H1 (cell line): ENCODE measurements around the gene DUOXA1. TPM values are rescaled to one million over a fixed set of nuclear protein-coding genes. Genes with fewer than 3 reads are reported as not detected.
A peak's percentile ranks its signal among the peaks of the same experiment; 100 is the strongest.

Experiments
- CTCF ChIA-PET: fragments of 300-600 bp; sonication (Branson Sonifier 250); formaldehyde crosslinking; loops from one replicate; lab custom pipeline; 2021; ENCODE audit not compliant: partially characterized antibody; lab: Charles Lee
- POLR2A ChIA-PET: fragments of 300-600 bp; sonication (Branson Sonifier 250); formaldehyde crosslinking; loops from one replicate; lab custom pipeline; 2021; ENCODE audit warnings: inconsistent platforms; ENCODE audit not compliant: partially characterized antibody; lab: Charles Lee
- DNase-seq, 2 experiments: peaks; one replicate each; pipeline versions ENCODE4 v3.0.0 to v3.0.0-alpha.2; 2010 to 2022; ENCODE audit warnings: low spot score in 2 of 2, low read depth in 1 of 2, mixed read lengths in 1 of 2
- FAIRE-seq: peaks from 2 replicates; lab custom pipeline; 2011; peaks lifted over from hg19 to GRCh38; lab: Jason Lieb, UNC
- H2AFZ ChIP-seq: 2 replicates; pipeline ENCODE4 v1.8.1; 2012; ENCODE audit warnings: low read length, inconsistent platforms
- H2AK5ac ChIP-seq: 2 replicates; pipeline ENCODE4 v1.6.1; 2013; ENCODE audit warnings: low read depth, low read length
- H2BK120ac ChIP-seq: replicated peaks from 2 replicates; pipeline ENCODE3; 2013; ENCODE audit warnings: low read depth, low read length, inconsistent platforms
- H2BK12ac ChIP-seq: 2 replicates; pipeline ENCODE4 v1.6.1; 2013; ENCODE audit warnings: low read depth, low read length
- H2BK15ac ChIP-seq: 2 replicates; pipeline ENCODE4 v1.6.1; 2013; ENCODE audit warnings: low read length
- H2BK20ac ChIP-seq: 2 replicates; pipeline ENCODE4 v1.6.1; 2013; ENCODE audit warnings: low read length
- H2BK5ac ChIP-seq: 2 replicates; pipeline ENCODE4 v1.6.1; 2013; ENCODE audit warnings: low read depth, low read length
- H3K14ac ChIP-seq: 2 replicates; pipeline ENCODE4 v1.6.1; 2013; ENCODE audit warnings: inconsistent platforms; ENCODE audit not compliant: insufficient read length
- H3K18ac ChIP-seq: 2 replicates; pipeline ENCODE4 v1.6.1; 2013; ENCODE audit warnings: low read length; ENCODE audit errors: extremely low read depth
- H3K23ac ChIP-seq: 2 replicates; pipeline ENCODE4 v1.6.1; 2013; ENCODE audit warnings: inconsistent platforms; ENCODE audit not compliant: insufficient read length
- H3K23me2 ChIP-seq: 2 replicates; pipeline ENCODE4 v1.6.1; 2013; ENCODE audit warnings: low read depth, low read length
- H3K27ac ChIP-seq: 2 replicates; pipeline ENCODE4 v1.6.1; 2011; ENCODE audit warnings: low read depth, low read length, inconsistent platforms
- H3K27me3 ChIP-seq, 4 experiments: replicated peaks in 1 of 4; 1 replicate in 1 of 4; 2 replicates in 3 of 4; pipeline versions ENCODE4 v1.6.1 to v1.8.1; 2011 to 2013; ENCODE audit warnings: low read length in 3 of 4, mild to moderate bottlenecking in 3 of 4, inconsistent platforms in 2 of 4, mixed read lengths in 2 of 4, moderate library complexity in 1 of 4; ENCODE audit not compliant: control insufficient read depth in 3 of 4, insufficient read depth in 3 of 4; ENCODE audit errors: extremely low read depth in 1 of 4
- H3K36me3 ChIP-seq, 4 experiments: 2 replicates each; pipeline versions ENCODE4 v1.6.1 to v1.8.1; 2011 to 2013; ENCODE audit warnings: mild to moderate bottlenecking in 4 of 4, low read length in 3 of 4, moderate library complexity in 2 of 4, control low read depth in 1 of 4, inconsistent platforms in 1 of 4; ENCODE audit not compliant: insufficient read depth in 4 of 4, control insufficient read depth in 2 of 4
- H3K4ac ChIP-seq: replicated peaks from 2 replicates; pipeline ENCODE3; 2013; ENCODE audit warnings: low read length, low read depth, mixed read lengths, inconsistent platforms; ENCODE audit not compliant: insufficient read length
- H3K4me1 ChIP-seq, 4 experiments: replicated peaks in 1 of 4; 1 replicate in 1 of 4; 2 replicates in 3 of 4; pipeline versions ENCODE4 v1.6.1 to v1.8.1; 2011 to 2013; ENCODE audit warnings: low read length in 3 of 4, inconsistent platforms in 2 of 4, mixed read lengths in 1 of 4; ENCODE audit not compliant: insufficient read depth in 4 of 4, control insufficient read depth in 3 of 4
- H3K4me2 ChIP-seq, 2 experiments: 2 replicates each; pipeline versions ENCODE4 v1.6.1 to v1.8.1; 2011 to 2013; ENCODE audit warnings: low read depth in 2 of 2, low read length in 2 of 2, control low read depth in 1 of 2, inconsistent platforms in 1 of 2, mild to moderate bottlenecking in 1 of 2; ENCODE audit not compliant: insufficient read depth in 1 of 2
- H3K4me3 ChIP-seq, 4 experiments: fragments of 200-600, 300-600 bp in 1 of 4; sonication (generic), shearing (Covaris generic), sonication (Bioruptor Twin) in 1 of 4; 2 replicates each; pipeline versions ENCODE4 v1.5.1 to v1.8.1; 2011 to 2016; ENCODE audit warnings: low read length in 4 of 4, low read depth in 3 of 4, control low read depth in 2 of 4, inconsistent platforms in 2 of 4, mild to moderate bottlenecking in 2 of 4, mixed read lengths in 1 of 4, moderate library complexity in 1 of 4; ENCODE audit not compliant: insufficient read depth in 2 of 4; ENCODE audit errors: extremely low read depth in 1 of 4
- H3K56ac ChIP-seq: replicated peaks from 2 replicates; pipeline ENCODE3; 2013; ENCODE audit warnings: low read depth, mild to moderate bottlenecking, mixed read lengths, low read length, inconsistent platforms; ENCODE audit not compliant: insufficient read length
- H3K79me1 ChIP-seq: 2 replicates; pipeline ENCODE4 v1.6.1; 2013; ENCODE audit warnings: low read depth, low read length, control low read depth
- H3K79me2 ChIP-seq, 2 experiments: 2 replicates each; pipeline versions ENCODE4 v1.6.1 to v1.8.1; 2012 to 2013; ENCODE audit warnings: low read length in 2 of 2, mild to moderate bottlenecking in 2 of 2, inconsistent platforms in 1 of 2; ENCODE audit not compliant: insufficient read depth in 2 of 2, control insufficient read depth in 1 of 2
- H3K9ac ChIP-seq, 4 experiments: replicated peaks in 1 of 4; 1 replicate in 1 of 4; 2 replicates in 3 of 4; pipeline versions ENCODE4 v1.6.1 to v1.8.1; 2011 to 2013; ENCODE audit warnings: low read depth in 3 of 4, low read length in 3 of 4, control low read depth in 2 of 4, mild to moderate bottlenecking in 2 of 4, moderate library complexity in 2 of 4, inconsistent platforms in 1 of 4; ENCODE audit errors: extremely low read depth in 1 of 4
- H3K9me3 ChIP-seq, 2 experiments: 2 replicates each; pipeline versions ENCODE4 v1.6.1 to v1.8.1; 2012 to 2013; ENCODE audit warnings: mild to moderate bottlenecking in 2 of 2, moderate library complexity in 2 of 2, control low read depth in 1 of 2, inconsistent platforms in 1 of 2, low read depth in 1 of 2, low read length in 1 of 2, mixed read lengths in 1 of 2; ENCODE audit not compliant: insufficient read depth in 2 of 2
- H4K20me1 ChIP-seq, 2 experiments: replicated peaks in 1 of 2; 2 replicates each; pipeline versions ENCODE3 to v1.8.1; 2011 to 2013; ENCODE audit warnings: inconsistent platforms in 2 of 2, low read length in 2 of 2, mild to moderate bottlenecking in 1 of 2; ENCODE audit not compliant: insufficient read depth in 2 of 2, control insufficient read depth in 1 of 2
- H4K5ac ChIP-seq: 2 replicates; pipeline ENCODE4 v1.6.1; 2013; ENCODE audit warnings: low read length, low read depth, mixed read lengths, inconsistent platforms; ENCODE audit not compliant: insufficient read length
- H4K8ac ChIP-seq: 2 replicates; pipeline ENCODE4 v1.8.0; 2013; ENCODE audit warnings: mild to moderate bottlenecking, moderate library complexity, low read length, inconsistent platforms; ENCODE audit not compliant: insufficient read depth; ENCODE audit errors: extremely low read depth
- H4K91ac ChIP-seq: replicated peaks from 2 replicates; pipeline ENCODE3; 2013; ENCODE audit warnings: low read length, mixed read lengths, inconsistent platforms; ENCODE audit not compliant: insufficient read length
- RXRA ChIP-seq: IDR thresholded peaks from 2 replicates; pipeline ENCODE4 v1.6.1; 2011; ENCODE audit warnings: low read depth, mild to moderate bottlenecking, low read length, moderate library complexity; ENCODE audit not compliant: insufficient read depth
- WGBS, 2 experiments: shearing (Covaris generic) in 1 of 2; methylation state at CpG; one replicate each; pipeline versions ENCODE4 v1.1.6 to v1.1.7; 2013 to 2015; ENCODE audit warnings: low lambda C conversion rate in 2 of 2, mixed read lengths in 2 of 2, inconsistent platforms in 1 of 2, low coverage in 1 of 2, missing lambda C conversion rate in 1 of 2; ENCODE audit not compliant: insufficient replicate concordance in 2 of 2, insufficient coverage in 1 of 2, insufficient read length in 1 of 2; ENCODE audit errors: extremely low coverage in 1 of 2, missing lambda C conversion rate in 1 of 2; 5-methylcytosine and 5-hydroxymethylcytosine counted together
- polyA plus RNA-seq, 7 experiments: library from polyadenylated mRNA; depleted of rRNA in 3 of 7; stranded (reverse) in 5 of 7; unstranded in 2 of 7; fragments of >200 nt in 5 of 7; fragments of 200-250 nt in 2 of 7; gene quantifications; 1 replicate in 5 of 7; 2 replicates in 1 of 7; 4 replicates in 1 of 7; pipeline versions ENCODE4 v1.2.1 to v1.2.3, GENCODE V29; 2011 to 2013; ENCODE audit warnings: missing spikeins in 2 of 7, mixed read lengths in 2 of 7
- total RNA-seq: library from RNA; stranded (reverse); fragmentation: NEBNext Ultra II Directional; extraction: Animal tissue kit (Norgen Biotek cat#: 25700); gene quantifications from 2 replicates; pipeline ENCODE4 v1.2.1, GENCODE V29; 2021

Gene DUOXA1
- total and polyA plus RNA-seq, 2 of the 8 experiments (the other 6 are each of a cell fraction or from before 2014, with no cell fraction given), result 0.18 TPM; not detected in 1

GRCh38 chr15:45099549-45100165 lies 30.0 kb downstream of the DUOXA1 start:
- no peak overlapping the region for H3K14ac ChIP-seq
- H3K56ac ChIP-seq, result no peak overlapping the region
- TF ChIP-seq RXRA, result no peak
- H3K27ac ChIP-seq, result no peak overlapping the region
- no peaks in the 10 kb centered on the region for H3K79me1 ChIP-seq
- no peaks in the 10 kb centered on the region for H3K36me3 ChIP-seq
- H4K20me1 ChIP-seq, result no peaks in the 10 kb centered on the region
- DNase-seq, result no peak
- H2AK5ac ChIP-seq, result no peak overlapping the region
- no peak overlapping the region for H4K5ac ChIP-seq
- no peak overlapping the region for H3K18ac ChIP-seq
- H2BK120ac ChIP-seq, result no peak overlapping the region
- 89% methylated on average over 23 of the region's 23 CpGs; no CpG with 5 or more reads in 1 of the 2 experiments for WGBS, 2 experiments
- H3K23ac ChIP-seq, result no peak overlapping the region
- no peak overlapping the region for H3K4ac ChIP-seq
- H3K79me2 ChIP-seq, result no peaks in the 10 kb centered on the region
- no peak overlapping the region for H3K4me3 ChIP-seq
- no peak overlapping the region for H3K4me2 ChIP-seq
- no peak for FAIRE-seq
- H2BK20ac ChIP-seq, result peak overlapping the region; percentile 32; the same call in 1 of the 2 replicates
- H3K9ac ChIP-seq, result no peak overlapping the region
- no peaks in the 10 kb centered on the region; the same call in 1 of the 2 replicates for H3K23me2 ChIP-seq
- H4K91ac ChIP-seq, result no peak overlapping the region
- H2BK5ac ChIP-seq, result no peak overlapping the region; the same call in 1 of the 2 replicates
- CTCF ChIA-PET, result no interaction called here
- H3K27me3 ChIP-seq, result peaks cover 0 to 5% (median 4%) of the 10 kb centered on the region in 4 experiments; a peak in 1 of 7 replicates
- H2AFZ ChIP-seq, result no peak overlapping the region; the same call in 1 of the 2 replicates
- H3K9me3 ChIP-seq, result no peaks in the 10 kb centered on the region
- H3K4me1 ChIP-seq, result peaks cover 0 to 11% (median 8%) of the 10 kb centered on the region in 4 experiments; a peak in 5 of 7 replicates
- no peak overlapping the region; the same call in 1 of the 2 replicates for H4K8ac ChIP-seq
- H2BK15ac ChIP-seq, result 0 out of 2 replicates have a peak overlapping the region, but pooled peaks have one; percentile 61
- POLR2A ChIA-PET, result no interaction called here
- H2BK12ac ChIP-seq, result no peak overlapping the region
